UCSD-AML1 (cell line): Measurements from ENCODE around the gene SRGAP2C.
"Not testable (repeated sequence)": the region's sequence is repeated elsewhere in the genome, so short reads cannot be mapped to it uniquely, and the experiment has no call there.

Source experiments
- DNase-seq: peaks from one replicate; lab custom pipeline; 2025; ENCODE audit not compliant: unreplicated experiment; lab: John Stamatoyannopoulos, UW

SRGAP2C gene

DNA sequence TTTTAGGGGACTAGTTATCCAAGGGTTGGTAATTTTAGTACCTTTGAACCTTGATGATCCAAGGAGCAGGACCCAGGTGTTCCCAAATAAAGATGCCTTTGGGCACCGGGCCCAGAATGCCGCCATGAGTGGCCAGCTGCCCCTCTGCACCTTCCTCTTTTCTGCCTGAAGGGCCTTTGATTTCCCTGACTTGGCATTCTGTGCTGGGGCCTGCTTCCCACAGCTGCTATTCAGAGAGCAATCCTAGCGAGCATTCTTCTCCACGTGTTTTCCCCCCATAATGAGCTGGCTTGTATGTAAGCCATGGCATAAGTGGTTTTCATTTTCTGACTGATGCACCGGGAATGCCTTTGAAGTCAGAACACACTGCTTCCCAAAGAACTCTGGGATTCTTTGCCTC, 184.1 kb downstream of the SRGAP2C start:
- DNase-seq, result not testable (repeated sequence)

DNA sequence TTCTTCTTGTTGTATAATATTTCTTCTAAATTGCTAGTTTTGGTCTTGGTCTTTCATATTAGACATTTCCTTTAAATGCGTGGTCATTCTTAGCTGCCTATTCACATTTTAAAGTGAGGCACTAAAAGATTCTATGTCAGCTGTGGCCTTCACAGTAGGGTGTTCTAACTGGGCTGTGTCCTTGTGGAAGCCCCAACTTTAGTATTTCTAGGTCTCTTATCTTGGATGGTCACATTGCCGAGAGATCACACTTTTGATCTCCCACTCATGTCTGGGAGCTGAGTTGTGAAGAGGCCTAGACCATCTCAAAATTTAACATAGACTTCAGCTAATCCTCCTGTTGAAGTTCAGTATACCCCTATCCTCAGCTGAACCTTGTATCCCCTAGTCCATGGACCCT, 185.2 kb downstream of the SRGAP2C start:
- DNase-seq, result not testable (repeated sequence)

DNA sequence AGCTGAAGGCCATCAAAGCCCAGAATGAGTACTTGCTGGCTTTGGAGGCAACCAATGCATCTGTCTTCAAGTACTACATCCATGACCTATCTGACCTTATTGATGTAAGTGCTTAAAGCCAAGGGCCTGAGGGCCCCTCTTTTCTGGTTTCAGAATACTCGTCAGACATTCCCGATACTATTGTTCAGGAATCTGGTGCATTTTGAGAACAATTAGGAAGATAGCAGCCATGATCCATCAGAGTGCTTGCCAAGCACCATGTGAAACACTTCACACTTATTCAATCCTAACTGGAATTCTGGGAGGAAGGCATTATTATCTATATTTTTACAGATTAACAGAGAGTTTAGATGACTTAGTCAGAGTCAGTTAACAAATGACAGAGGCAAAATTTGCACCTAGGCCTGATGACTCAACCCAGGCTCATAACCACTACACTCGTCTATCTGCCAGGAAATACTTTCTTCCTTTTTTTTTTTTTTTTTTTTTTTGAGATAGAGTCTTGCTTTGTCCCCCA, 190.1 kb downstream of the SRGAP2C start:
- not testable (repeated sequence) for DNase-seq

DNA sequence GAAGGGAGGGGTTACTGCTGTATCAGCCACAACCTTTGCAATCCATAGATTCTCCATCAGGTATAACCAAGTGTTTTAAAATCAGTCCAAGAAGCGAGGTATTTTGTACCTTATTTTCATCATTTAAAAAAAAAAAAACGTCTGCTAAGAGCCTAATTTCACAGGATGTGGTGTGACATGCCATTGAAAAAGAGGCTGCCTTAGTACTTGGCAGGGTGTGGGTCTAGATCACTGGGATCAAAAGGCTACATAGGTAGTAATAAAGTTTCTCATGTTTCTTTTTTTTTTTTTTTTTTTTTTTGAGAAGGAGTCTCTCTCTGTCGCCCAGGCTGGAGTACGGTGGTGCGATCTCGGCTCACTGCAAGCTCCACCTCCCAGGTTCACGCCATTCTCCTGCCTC, 192.2 kb downstream of the SRGAP2C start:
- not testable (repeated sequence) for DNase-seq

DNA sequence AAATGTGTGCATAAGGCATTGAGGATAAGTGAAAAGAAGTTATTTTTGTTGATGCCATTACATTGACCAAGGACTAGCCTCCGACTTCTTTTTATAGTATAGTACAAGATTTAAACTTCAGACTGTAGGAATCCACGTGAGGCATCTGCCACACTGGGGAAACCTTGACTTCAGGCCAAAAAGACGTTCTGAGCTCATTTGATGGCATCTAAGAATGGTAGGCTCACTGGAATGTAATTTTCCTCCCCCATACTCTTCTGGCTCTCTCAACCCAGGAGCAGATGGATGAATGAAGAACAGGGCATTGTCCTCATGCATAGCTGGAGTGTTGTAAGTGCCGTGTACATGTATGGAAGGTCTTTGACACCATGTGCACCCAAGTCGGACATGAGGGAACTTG, 194.0 kb downstream of the SRGAP2C start:
- DNase-seq, result not testable (repeated sequence)

DNA sequence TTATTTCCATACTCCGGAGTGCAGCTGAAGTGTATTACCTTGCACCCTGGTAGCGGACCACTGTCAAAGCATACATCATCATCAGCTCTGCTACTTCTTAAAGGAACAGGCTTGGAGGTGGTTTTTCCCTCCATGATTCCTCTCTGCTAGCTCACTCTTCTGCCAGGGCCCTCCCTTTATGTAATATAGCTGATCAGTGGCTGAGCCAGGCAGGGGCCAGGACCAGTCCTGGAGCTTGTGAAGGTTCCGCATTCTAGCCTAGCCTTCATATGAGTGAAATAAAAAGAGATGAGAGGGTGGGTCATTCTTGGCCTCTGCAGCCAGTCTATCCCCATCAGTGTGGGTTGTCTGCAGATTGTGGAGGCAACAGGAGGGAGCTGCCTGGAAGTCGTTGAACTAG, 200.0 kb downstream of the SRGAP2C start:
- not testable (repeated sequence) for DNase-seq

DNA sequence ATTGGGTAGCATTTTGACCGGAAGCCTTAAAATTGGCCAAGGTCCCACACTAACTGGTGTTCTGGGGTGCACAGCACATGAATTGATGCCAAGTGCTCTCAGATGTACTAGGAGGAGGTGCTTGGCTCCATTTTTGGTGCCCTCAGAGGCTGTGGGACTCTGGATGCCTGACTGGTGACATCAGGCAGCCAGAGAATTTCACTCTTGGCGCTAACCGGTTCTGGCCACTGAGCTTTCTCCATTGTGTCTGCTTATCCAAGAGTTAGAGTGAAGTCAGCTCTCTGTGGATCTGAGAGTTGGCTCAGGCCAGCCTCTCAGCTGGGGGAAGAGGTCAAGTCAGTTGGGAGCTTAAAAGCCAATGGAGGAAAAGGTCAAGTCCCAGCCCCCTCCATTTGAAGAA, 200.4 kb downstream of the SRGAP2C start:
- not testable (repeated sequence) for DNase-seq

DNA sequence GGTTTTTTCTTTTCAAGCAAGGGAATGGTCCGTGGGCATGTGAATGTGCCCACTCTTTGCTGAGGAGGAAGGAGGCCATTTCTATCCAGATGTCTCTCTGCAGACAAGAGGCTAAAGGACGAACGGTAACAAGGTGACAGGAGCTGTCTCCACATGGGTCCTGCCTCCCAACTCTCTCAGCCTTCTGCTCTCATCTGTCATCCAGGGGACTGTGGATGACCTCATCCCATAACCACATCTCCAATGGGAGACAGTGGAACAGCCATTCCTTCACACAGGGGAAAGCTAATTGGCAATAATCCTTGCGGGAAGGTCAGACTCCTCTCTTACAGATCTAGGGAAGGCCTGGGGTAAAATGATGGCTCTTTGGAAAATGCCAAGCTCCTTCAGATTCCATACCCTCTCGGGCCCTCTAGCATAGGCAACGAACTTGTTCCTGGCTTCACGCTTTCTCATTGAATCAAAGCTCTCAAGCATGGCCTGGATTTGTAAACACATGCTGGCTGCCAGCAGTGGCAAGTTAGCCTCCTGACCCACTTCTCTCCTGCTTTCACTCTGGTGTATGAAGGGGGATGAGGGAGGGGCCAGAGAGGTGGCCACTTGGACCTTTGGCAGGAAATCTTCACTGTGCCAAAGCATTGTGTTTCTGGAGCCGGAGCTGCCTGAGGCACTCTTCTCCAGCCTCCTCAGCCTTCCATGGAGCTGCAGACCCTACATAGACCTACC, 201.0 kb downstream of the SRGAP2C start:
- DNase-seq, result not testable (repeated sequence)

DNA sequence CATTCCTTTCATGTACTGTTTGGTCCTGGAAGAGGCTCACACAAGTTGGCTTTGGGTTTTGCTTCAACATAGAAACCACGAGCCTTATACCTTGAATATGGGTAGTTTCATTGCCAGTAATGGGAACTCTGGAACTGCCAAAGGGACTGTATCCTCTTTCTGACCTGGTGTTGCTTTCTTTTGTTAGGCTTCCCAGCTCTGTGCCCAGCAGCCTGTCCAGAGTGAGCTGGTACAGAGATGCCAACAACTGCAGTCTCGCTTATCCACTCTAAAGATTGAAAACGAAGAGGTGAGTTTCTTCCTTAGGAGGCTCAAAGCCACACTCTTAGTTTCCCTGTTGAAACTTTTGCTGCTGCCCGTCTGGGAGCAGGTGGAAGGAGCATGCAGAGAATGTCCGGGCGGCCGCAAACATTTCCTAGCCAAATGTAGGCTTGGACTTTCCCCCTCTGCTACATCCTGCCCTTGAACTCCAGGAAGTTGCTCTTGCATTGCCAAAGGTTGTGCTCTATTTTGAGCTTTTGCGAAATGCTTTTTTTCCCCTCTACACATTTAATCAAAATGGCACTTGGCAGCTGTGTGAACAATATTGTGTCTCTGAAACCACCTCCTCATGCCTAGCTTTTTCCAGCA, 201.7 kb downstream of the SRGAP2C start:
- not testable (repeated sequence) for DNase-seq

DNA sequence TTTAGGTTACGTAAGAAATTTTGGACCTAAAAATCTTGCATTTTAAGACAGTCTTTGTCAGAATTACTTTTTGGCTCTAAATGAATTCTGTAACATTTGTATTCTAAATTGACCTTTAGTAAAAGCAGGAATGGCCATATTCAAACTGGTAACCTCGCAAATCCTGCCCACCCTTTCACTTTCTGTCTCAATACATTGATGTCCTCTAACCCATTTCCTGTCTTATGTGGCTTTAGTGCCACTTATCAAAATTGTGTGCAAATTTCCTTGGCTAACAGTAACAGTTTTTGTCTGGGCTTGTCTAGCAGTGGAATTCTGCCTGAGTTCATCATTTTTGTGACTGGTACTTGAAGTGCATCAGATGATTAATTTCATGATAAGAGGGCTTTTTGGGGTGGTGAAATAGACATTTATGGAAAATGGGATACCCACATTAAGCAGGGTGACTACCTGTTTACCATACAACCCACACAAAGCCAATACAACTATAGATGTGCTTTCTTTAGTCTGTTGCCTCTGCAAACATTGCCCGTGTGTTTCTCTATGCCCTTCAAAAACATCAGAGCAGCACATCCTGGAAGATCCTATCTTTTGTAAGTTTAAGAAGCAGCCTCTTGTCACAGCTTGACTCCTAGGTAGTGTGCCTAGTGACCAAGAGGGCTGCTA, 205.3 kb downstream of the SRGAP2C start:
- DNase-seq, result not testable (repeated sequence)

DNA sequence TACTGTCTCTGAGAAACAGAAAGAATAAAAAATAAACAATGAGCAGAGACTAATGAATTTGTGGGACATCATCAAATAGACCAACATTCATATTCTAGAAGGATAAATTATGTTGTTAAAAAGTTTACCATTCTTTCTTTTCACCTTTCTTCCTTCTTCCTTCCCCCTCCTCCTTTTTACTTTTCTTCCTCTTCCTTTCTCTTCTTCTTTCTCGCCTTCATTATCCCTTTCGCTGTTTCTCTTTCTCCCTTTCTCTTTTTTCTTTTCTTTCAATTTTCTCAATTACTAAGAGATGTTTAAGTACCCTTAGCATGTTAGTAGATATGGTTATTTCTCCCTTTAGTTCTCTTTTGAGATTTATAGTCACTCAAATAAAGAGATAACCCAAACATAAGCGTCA, 207.4 kb downstream of the SRGAP2C start:
- DNase-seq, result not testable (repeated sequence)

DNA sequence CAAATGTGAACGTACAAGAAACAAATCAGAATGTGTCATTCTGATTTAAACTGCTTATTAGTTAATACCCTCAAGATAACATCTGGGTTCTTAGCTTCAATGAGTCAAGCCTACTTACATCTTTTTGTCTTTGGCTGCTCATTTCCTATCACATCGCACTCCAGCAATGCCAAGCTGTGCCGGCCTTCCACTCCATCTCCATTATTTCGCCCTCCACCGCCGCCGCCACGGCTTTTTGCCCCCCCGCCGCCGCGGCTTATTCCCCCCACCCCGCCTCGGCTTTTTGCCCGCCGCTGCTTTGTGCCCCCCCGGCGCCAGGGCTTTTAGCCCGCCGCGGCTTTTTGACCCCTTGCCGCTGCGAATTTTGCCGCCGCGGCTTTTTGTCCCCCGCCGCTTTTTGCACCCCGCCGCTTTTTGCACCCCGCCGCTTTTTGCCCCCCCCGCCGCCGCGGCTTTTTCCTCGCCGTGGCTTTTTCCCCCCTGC, 211.0 kb downstream of the SRGAP2C start:
- DNase-seq, result not testable (repeated sequence)

DNA sequence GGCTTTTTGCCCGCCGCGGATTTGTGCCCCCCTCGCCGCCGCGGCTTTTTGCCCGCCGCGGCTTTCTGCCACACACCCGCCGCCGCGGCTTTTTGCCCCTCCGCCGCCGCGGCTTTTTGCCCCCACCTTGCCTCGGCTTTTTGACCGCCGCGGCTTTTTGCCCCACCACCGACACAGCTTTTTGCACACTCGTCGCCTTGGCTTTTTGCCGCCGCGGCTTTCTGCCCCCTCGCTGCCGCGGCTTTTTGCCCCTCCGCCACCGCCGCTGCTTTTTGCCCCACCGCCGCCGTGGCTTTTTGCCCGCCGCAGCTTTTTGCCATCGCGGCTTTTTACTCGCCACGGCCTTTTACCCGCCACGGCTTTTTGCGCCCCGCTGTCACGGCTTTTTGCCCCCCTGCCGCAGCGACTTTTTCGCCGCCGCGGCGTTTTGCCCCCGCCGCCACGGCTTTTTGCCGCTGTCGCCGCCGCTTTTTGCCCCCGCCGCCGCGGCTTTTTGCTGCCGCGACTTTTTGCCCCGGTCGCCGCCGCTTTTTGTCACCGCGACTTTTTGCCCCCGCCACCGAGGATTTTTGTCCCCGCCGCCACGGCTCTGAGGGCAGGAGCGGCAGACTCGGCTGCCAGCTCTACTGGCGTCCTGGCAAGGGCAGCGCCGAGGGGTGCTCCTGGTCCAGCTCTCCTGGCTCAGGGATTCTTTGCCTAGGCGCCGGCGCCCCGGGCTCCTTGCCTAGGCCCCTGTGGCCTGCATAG, 211.7 kb downstream of the SRGAP2C start:
- DNase-seq, result not testable (repeated sequence)

DNA sequence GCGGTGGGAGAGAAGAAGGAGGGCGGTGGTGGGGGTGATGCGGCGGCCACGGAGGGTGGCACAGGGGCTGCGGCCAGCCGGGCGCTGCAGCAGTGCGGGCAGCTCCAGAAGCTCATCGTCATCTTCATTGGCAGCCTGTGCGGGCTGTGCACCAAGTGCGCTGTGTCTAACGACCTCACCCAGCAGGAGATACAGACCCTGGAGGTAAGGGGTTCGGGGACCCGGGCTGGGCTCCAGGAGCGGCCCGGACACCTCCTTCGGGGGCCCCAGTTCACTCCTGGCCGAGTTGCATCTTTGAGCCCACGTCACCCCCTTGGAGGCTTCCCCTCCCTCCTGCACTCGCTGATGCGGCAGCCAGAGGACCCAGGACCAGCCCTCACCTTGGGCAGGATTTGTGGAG, 212.3 kb downstream of the SRGAP2C start:
- DNase-seq, result not testable (repeated sequence)

DNA sequence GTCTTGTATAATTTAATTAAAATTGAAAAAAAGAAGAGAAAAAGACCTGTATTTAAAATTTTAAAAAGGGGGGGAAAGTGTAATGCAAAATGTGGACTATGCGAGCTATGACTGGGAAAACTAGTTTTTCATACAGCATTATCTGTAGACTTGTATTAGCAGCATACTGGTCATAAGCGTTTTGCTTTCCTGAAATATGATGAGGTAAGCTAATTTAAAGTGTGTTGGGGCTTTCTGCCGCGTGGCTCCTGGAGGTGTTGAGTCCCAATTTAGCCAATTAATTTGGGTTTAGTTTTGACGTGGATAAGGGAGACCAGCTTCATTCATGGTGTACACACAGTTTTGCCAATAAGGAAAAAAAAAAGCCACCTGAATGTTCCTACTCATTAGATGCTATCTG, 214.4 kb downstream of the SRGAP2C start:
- not testable (repeated sequence) for DNase-seq

DNA sequence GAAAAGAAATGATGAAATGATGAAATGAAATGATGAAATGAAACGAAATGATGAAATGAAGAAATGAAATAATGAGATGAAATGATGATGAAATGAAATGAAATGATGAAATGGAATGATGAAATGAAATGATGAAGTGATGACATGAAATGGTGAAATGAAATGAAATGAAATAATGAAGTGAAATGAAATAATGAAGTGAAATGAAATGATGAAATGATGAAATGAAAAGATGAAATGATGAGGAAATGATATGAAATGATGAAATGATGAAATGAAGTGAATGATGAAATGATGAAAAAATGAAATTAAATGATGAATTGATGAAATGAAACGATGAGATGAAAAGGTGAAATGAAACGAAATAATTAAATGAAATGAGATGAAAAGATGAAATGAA, 215.3 kb downstream of the SRGAP2C start:
- DNase-seq, result not testable (repeated sequence)

DNA sequence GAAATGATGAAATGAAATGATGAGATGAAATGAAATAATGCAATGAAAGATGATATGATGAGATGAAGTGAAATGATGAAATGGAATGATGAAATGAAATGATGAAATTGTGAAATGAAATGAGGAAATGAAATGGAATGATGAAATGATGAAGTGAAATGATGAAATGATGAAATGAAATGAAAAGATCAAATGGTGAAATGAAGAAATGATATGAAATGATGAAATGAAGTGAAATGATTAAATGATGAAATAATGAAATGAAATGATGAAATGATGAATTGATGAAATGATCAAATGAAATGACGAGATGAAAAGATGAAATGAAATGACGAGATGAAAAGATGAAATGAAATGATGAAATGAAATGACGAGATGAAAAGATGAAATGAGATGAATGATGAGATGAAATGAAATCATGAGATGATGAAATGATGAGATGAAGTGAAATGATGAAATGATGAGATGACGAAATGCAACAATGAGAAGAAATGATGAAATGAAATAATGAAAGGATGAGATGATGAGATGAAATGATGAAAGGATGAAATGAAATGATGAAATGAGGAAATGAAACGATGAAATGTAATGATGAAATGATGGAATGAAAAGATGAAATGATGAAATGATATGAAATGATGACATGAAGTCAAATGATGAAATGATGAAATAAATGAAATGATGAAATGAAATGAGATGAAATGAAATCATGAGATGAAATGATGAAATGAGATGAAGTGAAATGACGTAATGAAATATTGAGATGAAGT, 216.0 kb downstream of the SRGAP2C start:
- DNase-seq, result not testable (repeated sequence)

DNA sequence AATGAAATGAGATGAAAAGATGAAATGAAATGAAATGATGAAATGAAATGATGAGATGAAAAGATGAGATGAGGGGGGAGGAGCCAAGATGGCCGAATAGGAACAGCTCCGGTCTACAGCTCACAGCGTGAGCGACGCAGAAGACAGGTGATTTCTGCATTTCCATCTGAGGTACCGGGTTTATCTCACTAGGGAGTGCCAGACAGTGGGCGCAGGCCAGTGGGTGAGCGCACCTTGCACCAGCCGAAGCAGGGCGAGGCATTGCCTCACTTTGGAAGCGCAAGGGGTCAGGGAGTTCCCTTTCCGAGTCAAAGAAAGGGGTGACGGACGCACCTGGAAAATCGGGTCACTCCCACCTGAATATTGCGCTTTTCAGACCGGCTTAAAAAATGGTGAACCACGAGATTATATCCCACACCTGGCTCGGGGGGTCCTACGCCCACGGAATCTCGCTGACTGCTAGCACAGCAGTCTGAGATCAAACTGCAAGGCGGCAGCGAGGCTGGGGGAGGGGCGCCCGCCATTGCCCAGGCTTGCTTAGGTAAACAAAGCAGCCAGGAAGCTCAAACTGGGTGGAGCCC, 216.7 kb downstream of the SRGAP2C start:
- DNase-seq, result not testable (repeated sequence)

DNA sequence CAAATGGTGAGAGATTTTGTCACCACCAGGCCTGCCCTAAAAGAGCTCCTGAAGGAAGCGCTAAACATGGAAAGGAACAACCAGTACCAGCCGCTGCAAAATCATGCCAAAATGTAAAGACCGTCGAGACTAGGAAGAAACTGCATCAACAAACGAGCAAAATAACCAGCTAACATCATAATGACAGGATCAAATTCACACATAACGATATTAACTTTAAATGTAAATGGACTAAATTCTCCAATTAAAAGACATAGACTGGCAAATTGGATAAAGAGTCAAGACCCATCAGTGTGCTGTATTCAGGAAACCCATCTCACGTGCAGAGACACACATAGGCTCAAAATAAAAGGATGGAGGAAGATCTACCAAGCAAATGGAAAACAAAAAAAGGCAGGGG, 218.5 kb downstream of the SRGAP2C start:
- DNase-seq, result not testable (repeated sequence)

DNA sequence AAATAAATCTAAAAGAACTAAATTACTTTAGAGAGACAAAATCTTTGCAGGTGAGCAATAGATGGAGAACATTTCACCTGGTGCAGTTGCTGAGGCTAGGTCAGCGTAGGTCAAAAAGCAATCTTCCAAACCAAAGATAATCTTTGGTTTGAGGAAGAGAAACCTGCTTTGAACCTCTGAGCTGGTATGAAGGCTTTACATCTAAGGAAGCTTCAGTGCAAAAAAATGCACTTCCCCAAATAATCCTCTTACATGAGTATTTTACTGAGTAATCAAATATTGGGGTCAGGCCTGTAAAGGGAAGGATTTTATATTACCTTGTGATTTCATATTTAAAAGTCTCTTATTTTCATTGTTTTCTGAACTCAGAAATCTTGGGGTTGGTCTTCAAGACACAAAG, 223.6 kb downstream of the SRGAP2C start:
- no peak for DNase-seq
